HepG2 (cell line): ENCODE data around the gene TMEM135. TPM values are rescaled to one million over a fixed set of nuclear protein-coding genes. Genes with fewer than 3 reads are reported as not detected.

Experiments
- ARNTL ChIP-seq: sonication (generic); formaldehyde crosslinking; IDR thresholded peaks from 2 replicates; pipeline ENCODE4 v1.4.0; 2020; ENCODE audit warnings: mild to moderate bottlenecking, missing genetic modification reagents
- EP300 ChIP-seq, 3 experiments: sonication (generic) in 1 of 3; formaldehyde crosslinking in 1 of 3; IDR thresholded peaks; 2 replicates each; pipeline versions ENCODE4 v1.5.1 to v1.6.1; 2011 to 2020; ENCODE audit warnings: low read depth in 2 of 3, low read length in 2 of 3, borderline replicate concordance in 1 of 3, improper control_type of control experiment in 1 of 3, mild to moderate bottlenecking in 1 of 3, missing genetic modification reagents in 1 of 3, moderate library complexity in 1 of 3
- GPN1 ChIP-seq: sonication (generic); formaldehyde crosslinking; IDR thresholded peaks from 2 replicates; pipeline ENCODE4 v1.5.1; 2020; ENCODE audit warnings: missing genetic modification reagents, borderline replicate concordance
- JDP2 ChIP-seq: sonication (generic); formaldehyde crosslinking; IDR thresholded peaks from 2 replicates; pipeline ENCODE4 v1.8.1; 2022; ENCODE audit warnings: missing genetic modification reagents, borderline replicate concordance
- KLF11 ChIP-seq: IDR thresholded peaks from 2 replicates; pipeline ENCODE4 v1.6.1; 2016; ENCODE audit warnings: missing compliant biosample characterization
- NCOA1 ChIP-seq: sonication (generic); formaldehyde crosslinking; IDR thresholded peaks from 2 replicates; pipeline ENCODE4 v1.9.0; 2021; ENCODE audit warnings: missing genetic modification reagents
- POLR2AphosphoS5 ChIP-seq: IDR thresholded peaks from 2 replicates; pipeline ENCODE4 v1.6.1; 2012; ENCODE audit warnings: low read depth, low read length
- RBAK ChIP-seq: sonication (generic); formaldehyde crosslinking; IDR thresholded peaks from 2 replicates; pipeline ENCODE4 v1.5.1; 2020; ENCODE audit warnings: mild to moderate bottlenecking, missing genetic modification reagents
- RFX3 ChIP-seq: IDR thresholded peaks from 2 replicates; pipeline ENCODE4 v1.6.1; 2016; ENCODE audit warnings: missing biosample characterization, missing genetic modification reagents
- SMARCE1 ChIP-seq: fragments of 450-650 bp; IDR thresholded peaks from 2 replicates; pipeline ENCODE4 v1.6.1; 2017; ENCODE audit warnings: borderline replicate concordance
- SOX13 ChIP-seq, 3 experiments: fragments of 450-650 bp in 1 of 3; sonication (generic) in 1 of 3; formaldehyde crosslinking in 1 of 3; IDR thresholded peaks in 2 of 3; conservative IDR thresholded peaks in 1 of 3; 2 replicates each; pipeline versions ENCODE4 v1.5.0 to v1.6.1; 2016 to 2020; ENCODE audit warnings: antibody characterized with exemption in 1 of 3, mild to moderate bottlenecking in 1 of 3, missing compliant biosample characterization in 1 of 3, missing genetic modification reagents in 1 of 3, moderate library complexity in 1 of 3
- ZMYM3 ChIP-seq: sonication (generic); formaldehyde crosslinking; IDR thresholded peaks from 2 replicates; pipeline ENCODE4 v1.5.1; 2020; ENCODE audit warnings: mild to moderate bottlenecking, missing genetic modification reagents
- ZNF138 ChIP-seq: sonication (generic); formaldehyde crosslinking; IDR thresholded peaks from 2 replicates; pipeline ENCODE4 v1.5.0; 2020; ENCODE audit warnings: mild to moderate bottlenecking, low read depth, missing genetic modification reagents
- ZNF207 ChIP-seq: fragments of 450-650 bp; IDR thresholded peaks from 2 replicates; pipeline ENCODE4 v1.6.1; 2016; ENCODE audit warnings: antibody characterized with exemption, borderline replicate concordance
- ZNF33A ChIP-seq: sonication (generic); formaldehyde crosslinking; IDR thresholded peaks from 2 replicates; pipeline ENCODE4 v1.5.1; 2020; ENCODE audit warnings: missing genetic modification reagents, mild to moderate bottlenecking, moderate library complexity, borderline replicate concordance
- ZNF496 ChIP-seq: sonication (generic); formaldehyde crosslinking; IDR thresholded peaks from 2 replicates; pipeline ENCODE4 v1.8.1; 2023; ENCODE audit warnings: mild to moderate bottlenecking, moderate library complexity, missing genetic modification reagents; ENCODE audit not compliant: insufficient replicate concordance
- ZNF510 ChIP-seq: sonication (generic); formaldehyde crosslinking; IDR thresholded peaks from 2 replicates; pipeline ENCODE4 v1.4.0; 2020; ENCODE audit warnings: low read depth, mild to moderate bottlenecking, missing genetic modification reagents
- ZNF550 ChIP-seq: sonication (generic); formaldehyde crosslinking; IDR thresholded peaks from 2 replicates; pipeline ENCODE4 v1.4.0; 2020; ENCODE audit warnings: mild to moderate bottlenecking, missing genetic modification reagents, borderline replicate concordance
- ZNF660 ChIP-seq: sonication (generic); formaldehyde crosslinking; IDR thresholded peaks from 2 replicates; pipeline ENCODE4 v1.5.1; 2020; ENCODE audit warnings: mild to moderate bottlenecking, low read depth, missing genetic modification reagents, borderline replicate concordance
- ZNF761 ChIP-seq: sonication (generic); formaldehyde crosslinking; conservative IDR thresholded peaks from 2 replicates; pipeline ENCODE4 v1.4.0; 2020; ENCODE audit warnings: mild to moderate bottlenecking, missing genetic modification reagents
- ZNF879 ChIP-seq: sonication (generic); formaldehyde crosslinking; IDR thresholded peaks from 2 replicates; pipeline ENCODE4 v1.8.1; 2023; ENCODE audit warnings: missing genetic modification reagents
- ZNF883 ChIP-seq: sonication (generic); formaldehyde crosslinking; IDR thresholded peaks from 2 replicates; pipeline ENCODE4 v1.5.1; 2020; ENCODE audit warnings: mild to moderate bottlenecking, missing genetic modification reagents; ENCODE audit errors: not compliant biosample characterization
- polyA plus RNA-seq, 8 experiments: library from polyadenylated mRNA; depleted of rRNA in 3 of 8; stranded (reverse) in 7 of 8; unstranded in 1 of 8; fragments of >200 nt; fragmentation: Illumina TruSeq in 4 of 8; extraction: Trizol in 4 of 8; gene quantifications; 2 replicates each; pipeline versions ENCODE4 v1.2.1 to v1.2.3, GENCODE V29; 2011 to 2016; ENCODE audit warnings: low read depth in 4 of 8, missing spikeins in 1 of 8, mixed read lengths in 1 of 8; ENCODE audit not compliant: insufficient read depth in 1 of 8
- total RNA-seq, 5 experiments: library from RNA; depleted of rRNA; stranded (reverse); fragments of >200 nt; fragmentation: Illumina TruSeq; extraction: Trizol; gene quantifications; 2 replicates each; pipeline ENCODE4 v1.2.3, GENCODE V29; 2016; ENCODE audit warnings: low read depth in 1 of 5
- TF ChIP-seq, protein P1 (sequence below): sonication (generic); formaldehyde crosslinking; IDR thresholded peaks from 2 replicates; pipeline ENCODE4 v1.8.1; 2023; ENCODE audit warnings: missing genetic modification reagents, mild to moderate bottlenecking, borderline replicate concordance
- TF ChIP-seq, protein P2 (sequence below): sonication (generic); formaldehyde crosslinking; IDR thresholded peaks from 2 replicates; pipeline ENCODE4 v1.4.0; 2020; ENCODE audit warnings: missing genetic modification reagents
- TF ChIP-seq, protein P3 (sequence below): sonication (generic); formaldehyde crosslinking; IDR thresholded peaks from 2 replicates; pipeline ENCODE4 v1.5.0; 2020; ENCODE audit warnings: missing genetic modification reagents
- TF ChIP-seq, protein P4 (sequence below): sonication (generic); formaldehyde crosslinking; IDR thresholded peaks from 2 replicates; pipeline ENCODE4 v1.5.0; 2020; ENCODE audit warnings: missing genetic modification reagents

Gene TMEM135
- total and polyA plus RNA-seq, 2 of the 13 experiments (the other 11 are each of a cell fraction or from before 2014, with no cell fraction given): 36.6 to 88.9 TPM

DNA sequence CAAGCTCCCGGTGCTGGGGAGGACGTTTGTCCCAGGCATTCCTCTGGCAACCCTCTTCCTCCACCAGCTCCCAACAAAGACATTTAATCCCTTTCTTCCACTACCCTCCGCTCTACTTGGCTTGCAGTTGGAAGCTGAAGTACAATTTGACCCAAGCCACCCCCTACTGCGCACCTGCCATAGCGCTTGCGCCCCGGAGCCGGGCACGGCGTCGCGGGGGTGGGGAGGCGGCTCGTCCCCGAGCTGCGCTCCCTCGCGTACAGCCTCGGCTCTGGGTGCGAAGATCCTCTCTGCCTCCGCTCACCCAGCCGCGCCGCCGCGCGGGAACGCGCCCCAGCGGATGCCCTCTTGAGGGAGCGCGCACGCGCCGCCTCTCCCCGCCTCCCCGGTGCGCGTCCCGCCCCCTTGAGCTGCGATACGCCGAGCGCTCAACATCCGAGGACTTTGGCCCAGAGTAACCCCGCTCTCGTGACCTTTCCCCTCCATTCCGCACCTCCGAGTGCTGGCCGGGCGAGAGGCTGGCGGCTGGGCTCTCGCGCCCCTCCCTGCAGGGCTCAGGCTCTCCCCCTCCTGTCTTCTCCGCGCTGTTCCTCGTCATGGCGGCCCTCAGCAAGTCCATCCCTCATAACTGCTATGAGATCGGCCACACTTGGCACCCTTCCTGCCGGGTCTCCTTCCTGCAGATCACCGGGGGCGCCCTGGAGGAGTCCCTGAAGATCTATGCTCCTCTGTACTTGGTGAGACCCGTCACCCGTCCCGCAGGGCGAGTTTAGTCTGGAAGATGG, at the start of gene TMEM135 (continued):
- TF ChIP-seq ZNF761 (0 out of 2 replicates have a peak, but pooled peaks have one; percentile 59), EP300 (IDR thresholded peaks at IDR 0.05; ENCODE audit: low read depth in 2 of 2, low read length in 2 of 2) (peak; percentile 50 to 67; a peak in 3 of 4 replicates), EP300 (CRISPR knock-in tag; IDR thresholded peaks at IDR 0.05; ENCODE audit: borderline replicate concordance) (peak; percentile 78; the same call in 1 of the 2 replicates), JDP2 (CRISPR knock-in tag) (no peak; the same call in 1 of the 2 replicates), ZMYM3 (no peak; the same call in 1 of the 2 replicates), ZNF550 (CRISPR knock-in tag) (no peak), ZNF660 (CRISPR knock-in tag) (no peak), ARNTL (CRISPR knock-in tag) (no peak), ZNF33A (CRISPR knock-in tag) (no peak; the same call in 1 of the 2 replicates), RBAK (CRISPR knock-in tag) (no peak), RFX3 (no peak), NCOA1 (CRISPR knock-in tag) (peak; percentile 68), ZNF883 (no peak), KLF11 (CRISPR knock-in tag) (no peak), ZNF207 (no peak), ZNF496 (CRISPR knock-in tag) (no peak), ZNF138 (CRISPR knock-in tag) (no peak; the same call in 1 of the 2 replicates), POLR2AphosphoS5 (peak; percentile 74), ZNF879 (CRISPR knock-in tag) (no peak), GPN1 (CRISPR knock-in tag) (no peak), SOX13 (IDR thresholded peaks at IDR 0.05) (no peak), SOX13 (CRISPR knock-in tag; conservative IDR thresholded peaks at IDR 0.05 in 1 of 2, IDR thresholded peaks at IDR 0.05 in 1 of 2) (peak in 1 of 2 experiments; percentile 77; a peak in 1 of 4 replicates), SMARCE1 (no peak), ZNF510 (CRISPR knock-in tag) (no peak)
- TF ChIP-seq, protein P1, sequence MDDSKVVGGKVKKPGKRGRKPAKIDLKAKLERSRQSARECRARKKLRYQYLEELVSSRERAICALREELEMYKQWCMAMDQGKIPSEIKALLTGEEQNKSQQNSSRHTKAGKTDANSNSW (CRISPR knock-in tag): no peak
- TF ChIP-seq, protein P2, sequence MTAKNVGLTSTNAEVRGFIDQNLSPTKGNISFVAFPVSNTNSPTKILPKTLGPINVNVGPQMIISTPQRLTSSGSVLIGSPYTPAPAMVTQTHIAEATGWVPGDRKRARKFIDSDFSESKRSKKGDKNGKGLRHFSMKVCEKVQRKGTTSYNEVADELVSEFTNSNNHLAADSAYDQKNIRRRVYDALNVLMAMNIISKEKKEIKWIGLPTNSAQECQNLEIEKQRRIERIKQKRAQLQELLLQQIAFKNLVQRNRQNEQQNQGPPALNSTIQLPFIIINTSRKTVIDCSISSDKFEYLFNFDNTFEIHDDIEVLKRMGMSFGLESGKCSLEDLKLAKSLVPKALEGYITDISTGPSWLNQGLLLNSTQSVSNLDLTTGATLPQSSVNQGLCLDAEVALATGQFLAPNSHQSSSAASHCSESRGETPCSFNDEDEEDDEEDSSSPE: peak; percentile 72
- TF ChIP-seq, protein P3, sequence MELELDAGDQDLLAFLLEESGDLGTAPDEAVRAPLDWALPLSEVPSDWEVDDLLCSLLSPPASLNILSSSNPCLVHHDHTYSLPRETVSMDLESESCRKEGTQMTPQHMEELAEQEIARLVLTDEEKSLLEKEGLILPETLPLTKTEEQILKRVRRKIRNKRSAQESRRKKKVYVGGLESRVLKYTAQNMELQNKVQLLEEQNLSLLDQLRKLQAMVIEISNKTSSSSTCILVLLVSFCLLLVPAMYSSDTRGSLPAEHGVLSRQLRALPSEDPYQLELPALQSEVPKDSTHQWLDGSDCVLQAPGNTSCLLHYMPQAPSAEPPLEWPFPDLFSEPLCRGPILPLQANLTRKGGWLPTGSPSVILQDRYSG (CRISPR knock-in tag): 0 out of 2 replicates have a peak, but pooled peaks have one; percentile 54
- TF ChIP-seq, protein P4, sequence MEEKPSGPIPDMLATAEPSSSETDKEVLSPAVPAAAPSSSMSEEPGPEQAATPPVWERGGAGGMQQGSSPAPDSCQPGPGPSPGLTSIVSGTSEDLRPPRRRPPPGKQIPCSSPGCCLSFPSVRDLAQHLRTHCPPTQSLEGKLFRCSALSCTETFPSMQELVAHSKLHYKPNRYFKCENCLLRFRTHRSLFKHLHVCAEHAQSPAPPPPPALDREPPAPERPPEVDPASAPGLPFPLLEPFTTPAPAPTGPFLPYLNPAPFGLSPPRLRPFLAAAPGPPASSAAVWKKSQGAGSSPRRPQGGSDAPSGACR (CRISPR knock-in tag): peak; percentile 58
